Osteoblast (primary cell): ENCODE measurements around the gene VPS25. TPM values are rescaled to one million over a fixed set of nuclear protein-coding genes. Genes with fewer than 3 reads are reported as not detected.

Source experiments
- DNase-seq: peaks from one replicate; pipeline ENCODE4 v3.0.0; 2011; ENCODE audit warnings: low spot score, mixed read lengths; ENCODE audit not compliant: insufficient read length; ENCODE audit errors: missing footprints
- H2AFZ ChIP-seq: 2 replicates; pipeline ENCODE4 v1.6.0; 2011; ENCODE audit warnings: mild to moderate bottlenecking, low read length
- H3K27ac ChIP-seq: 2 replicates; pipeline ENCODE4 v1.5.1; 2011; ENCODE audit warnings: mild to moderate bottlenecking, low read depth, low read length, moderate library complexity
- H3K27me3 ChIP-seq: 2 replicates; pipeline ENCODE4 v1.6.0; 2012; ENCODE audit warnings: mild to moderate bottlenecking, control low read depth, inconsistent platforms, low read length, moderate library complexity; ENCODE audit not compliant: insufficient read depth
- H3K36me3 ChIP-seq: 2 replicates; pipeline ENCODE4 v1.5.1; 2011; ENCODE audit warnings: mild to moderate bottlenecking, low read length, control low read depth, moderate library complexity; ENCODE audit not compliant: insufficient read depth
- H3K4me1 ChIP-seq: 2 replicates; pipeline ENCODE4 v1.5.1; 2011; ENCODE audit warnings: mild to moderate bottlenecking, low read length, control low read depth, moderate library complexity; ENCODE audit not compliant: insufficient read depth
- H3K4me2 ChIP-seq: 2 replicates; pipeline ENCODE4 v1.6.0; 2011; ENCODE audit warnings: mild to moderate bottlenecking, low read length; ENCODE audit not compliant: insufficient read depth
- H3K4me3 ChIP-seq: fragments of 200-600 bp; sonication (generic); 3 replicates; pipeline ENCODE4 v1.5.1; 2012; ENCODE audit warnings: mild to moderate bottlenecking, low read length, inconsistent platforms; ENCODE audit not compliant: insufficient read depth
- H3K79me2 ChIP-seq: 2 replicates; pipeline ENCODE4 v1.6.0; 2012; ENCODE audit warnings: mild to moderate bottlenecking, low read length, control low read depth, inconsistent platforms; ENCODE audit not compliant: insufficient read depth
- H3K9me3 ChIP-seq: 2 replicates; pipeline ENCODE4 v1.5.1; 2011; ENCODE audit warnings: low read depth, low read length, control low read depth
- H4K20me1 ChIP-seq: 2 replicates; pipeline ENCODE4 v1.6.0; 2012; ENCODE audit warnings: mild to moderate bottlenecking, low read length, control low read depth; ENCODE audit not compliant: insufficient read depth
- total RNA-seq: library from RNA; depleted of rRNA; stranded (reverse); fragments of >200 nt; gene quantifications from 2 replicates; pipeline ENCODE4 v1.2.3, GENCODE V29; 2012
- TF ChIP-seq, protein P1 (sequence below): IDR thresholded peaks from 2 replicates; pipeline ENCODE4 v1.5.1; 2011; ENCODE audit warnings: mild to moderate bottlenecking, low read depth, low read length, moderate library complexity; ENCODE audit errors: extremely low read depth

The VPS25 gene
- total RNA-seq, 1 donor, result 46.7 TPM

DNA sequence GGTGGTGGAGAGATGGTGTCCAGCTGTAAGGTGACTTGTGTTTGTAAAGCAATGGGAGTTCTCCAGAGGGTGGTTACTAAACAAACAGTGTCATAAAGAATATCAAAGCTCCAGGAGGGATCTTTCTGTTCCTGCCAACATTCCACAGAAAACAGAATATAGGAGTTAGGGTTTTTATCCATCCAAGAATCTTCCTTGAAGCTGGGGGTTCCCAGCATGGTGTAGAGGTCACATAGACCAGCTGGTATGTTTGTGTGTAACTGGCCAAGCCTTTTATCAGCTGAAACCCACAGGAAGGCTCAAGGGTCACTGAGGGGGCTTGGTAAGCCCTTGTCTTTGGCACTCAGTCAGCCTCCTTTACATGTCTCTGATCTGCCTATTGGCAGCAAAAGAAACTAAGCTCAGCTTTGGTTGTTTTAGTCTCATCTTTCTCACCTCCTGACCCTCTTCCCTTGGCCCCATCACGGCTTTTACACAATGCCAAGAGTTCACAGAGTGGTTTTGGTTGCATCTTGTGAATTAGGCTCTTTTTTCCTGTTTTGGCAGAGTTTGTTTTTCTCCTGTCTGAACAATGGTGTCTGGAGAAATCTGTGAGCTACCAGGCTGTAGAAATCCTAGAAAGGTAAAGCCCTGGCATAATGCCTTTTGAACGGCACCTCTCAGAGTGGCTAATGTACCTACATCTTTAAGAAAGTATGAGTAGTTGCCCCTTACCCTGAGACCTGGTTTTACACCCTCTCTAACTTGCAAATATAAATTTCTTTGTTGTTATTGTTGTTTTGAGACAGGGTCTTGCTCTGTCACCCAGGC lies 30.0 kb downstream of the VPS25 start:
- Histone ChIP-seq H3K4me1 (peaks cover 3% of the 10 kb centered on the region), H3K4me2 (no peak overlapping the region), H4K20me1 (peaks cover 2% of the 10 kb centered on the region), H3K79me2 (peaks cover 2% of the 10 kb centered on the region), H3K9me3 (no peaks in the 10 kb centered on the region), H3K27ac (no peak overlapping the region), H3K4me3 (no peak overlapping the region), H3K27me3 (no peaks in the 10 kb centered on the region), H3K36me3 (no peaks in the 10 kb centered on the region), H2AFZ (no peak overlapping the region)
- TF ChIP-seq, protein P1, sequence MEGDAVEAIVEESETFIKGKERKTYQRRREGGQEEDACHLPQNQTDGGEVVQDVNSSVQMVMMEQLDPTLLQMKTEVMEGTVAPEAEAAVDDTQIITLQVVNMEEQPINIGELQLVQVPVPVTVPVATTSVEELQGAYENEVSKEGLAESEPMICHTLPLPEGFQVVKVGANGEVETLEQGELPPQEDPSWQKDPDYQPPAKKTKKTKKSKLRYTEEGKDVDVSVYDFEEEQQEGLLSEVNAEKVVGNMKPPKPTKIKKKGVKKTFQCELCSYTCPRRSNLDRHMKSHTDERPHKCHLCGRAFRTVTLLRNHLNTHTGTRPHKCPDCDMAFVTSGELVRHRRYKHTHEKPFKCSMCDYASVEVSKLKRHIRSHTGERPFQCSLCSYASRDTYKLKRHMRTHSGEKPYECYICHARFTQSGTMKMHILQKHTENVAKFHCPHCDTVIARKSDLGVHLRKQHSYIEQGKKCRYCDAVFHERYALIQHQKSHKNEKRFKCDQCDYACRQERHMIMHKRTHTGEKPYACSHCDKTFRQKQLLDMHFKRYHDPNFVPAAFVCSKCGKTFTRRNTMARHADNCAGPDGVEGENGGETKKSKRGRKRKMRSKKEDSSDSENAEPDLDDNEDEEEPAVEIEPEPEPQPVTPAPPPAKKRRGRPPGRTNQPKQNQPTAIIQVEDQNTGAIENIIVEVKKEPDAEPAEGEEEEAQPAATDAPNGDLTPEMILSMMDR, result no peak
- no peak for DNase-seq

GRCh38 chr17:42804918-42805367 lies 31.7 kb downstream of the VPS25 start:
- TF ChIP-seq, protein P1, result no peak

GRCh38 chr17:42806249-42806648 lies 33.0 kb downstream of the VPS25 start:
- H3K36me3 ChIP-seq, result peaks cover 12% of the 10 kb centered on the region
- no peak overlapping the region for H3K27ac ChIP-seq
- H3K79me2 ChIP-seq, result no peaks in the 10 kb centered on the region
- no peaks in the 10 kb centered on the region for H3K9me3 ChIP-seq
- H4K20me1 ChIP-seq, result peaks cover 2% of the 10 kb centered on the region
- peaks cover 11% of the 10 kb centered on the region for H3K4me1 ChIP-seq
- H3K27me3 ChIP-seq, result no peaks in the 10 kb centered on the region
- H3K4me3 ChIP-seq, result no peak overlapping the region
- H2AFZ ChIP-seq, result no peak overlapping the region
- H3K4me2 ChIP-seq, result no peak overlapping the region
- TF ChIP-seq, protein P1, result no peak
- DNase-seq, result no peak

More at GRCh38 chr17:42804918-42805367, 31.7 kb downstream of the VPS25 start:
- H3K27me3 ChIP-seq, result no peaks in the 10 kb centered on the region
- no peak overlapping the region for H3K27ac ChIP-seq
- peaks cover 11% of the 10 kb centered on the region for H3K4me1 ChIP-seq
- H4K20me1 ChIP-seq, result peaks cover 2% of the 10 kb centered on the region
- H2AFZ ChIP-seq, result no peak overlapping the region
- no peaks in the 10 kb centered on the region for H3K36me3 ChIP-seq
- no peaks in the 10 kb centered on the region for H3K79me2 ChIP-seq
- no peaks in the 10 kb centered on the region for H3K9me3 ChIP-seq
- no peak overlapping the region for H3K4me3 ChIP-seq
- no peak overlapping the region for H3K4me2 ChIP-seq
- no peak for DNase-seq

DNA sequence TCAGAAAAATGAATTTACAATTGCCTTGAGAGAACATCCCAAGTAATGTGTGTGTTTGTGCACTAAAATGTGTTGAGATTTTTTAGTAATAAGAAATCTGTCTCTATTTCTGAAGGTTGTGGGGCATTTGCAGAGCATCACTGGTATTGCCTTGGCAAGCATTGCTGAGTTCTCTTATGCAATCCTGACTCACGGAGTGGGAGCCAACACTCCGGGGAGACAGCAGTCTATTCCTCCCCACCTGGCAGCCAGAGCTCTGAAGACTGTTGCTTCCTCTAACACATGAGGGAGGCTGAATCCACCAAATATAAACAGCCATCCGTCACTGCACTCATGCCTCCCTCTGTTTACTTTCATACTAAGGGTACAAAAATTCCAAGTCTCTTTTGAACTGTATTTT lies 36.0 kb downstream of the VPS25 start:
- peak overlapping the region; percentile 44 for H3K27ac ChIP-seq
- no peak overlapping the region for H3K4me2 ChIP-seq
- H3K79me2 ChIP-seq, result no peaks in the 10 kb centered on the region
- peaks cover 29% of the 10 kb centered on the region for H3K36me3 ChIP-seq
- TF ChIP-seq, protein P1, result no peak
- peak; percentile 94 for DNase-seq
- H4K20me1 ChIP-seq, result peaks cover 2% of the 10 kb centered on the region
- H3K4me1 ChIP-seq, result peaks cover 15% of the 10 kb centered on the region
- no peaks in the 10 kb centered on the region for H3K27me3 ChIP-seq
- H2AFZ ChIP-seq, result no peak overlapping the region
- H3K4me3 ChIP-seq, result no peak overlapping the region
- H3K9me3 ChIP-seq, result no peaks in the 10 kb centered on the region
